HG02870 (cell line): ENCODE measurements around the gene NOP9.

Source experiments
- ATAC-seq: cut with Tn5 transposase; IDR thresholded peaks from one replicate; pipeline ENCODE4 v1.9.1; 2021; ENCODE audit warnings: mild to moderate bottlenecking, moderate library complexity; ENCODE audit not compliant: unreplicated experiment

NOP9 gene

GRCh38 chr14:24262821-24263733 is 36.6 kb upstream of the NOP9 start, which contains the start of gene TGM1:
TGM1 (minus strand) TSS chr14:24263177; CDS start chr14:24262352, 825 bp downstream.
- no peak for ATAC-seq

GRCh38 chr14:24263848-24264247 is 35.8 kb upstream of the NOP9 start:
- ATAC-seq, result no peak

GRCh38 chr14:24264298-24264697 is 35.4 kb upstream of the NOP9 start:
- ATAC-seq, result no peak

GRCh38 chr14:24266344-24267244 is 33.1 kb upstream of the NOP9 start:
- ATAC-seq, result no peak

GRCh38 chr14:24267516-24267915 is 32.1 kb upstream of the NOP9 start:
- no peak for ATAC-seq

- ATAC-seq, result no peak
Measured at GRCh38 chr14:24268225-24268624, 31.4 kb upstream of the NOP9 start.

- no peak for ATAC-seq
Measured at GRCh38 chr14:24269368-24269767, 30.3 kb upstream of the NOP9 start.

GRCh38 chr14:24269910-24270536 is 29.6 kb upstream of the NOP9 start:
- ATAC-seq, result no peak

GRCh38 chr14:24270537-24271133 is 29.0 kb upstream of the NOP9 start:
- no peak for ATAC-seq

- ATAC-seq, result peak; percentile 80
Measured at GRCh38 chr14:24271134-24271833, 28.4 kb upstream of the NOP9 start, which contains the start of gene RABGGTA. RABGGTA (minus strand) TSS chr14:24271597; CDS start chr14:24271115, 482 bp downstream.

- no peak for ATAC-seq
Measured at GRCh38 chr14:24271834-24272263, 27.8 kb upstream of the NOP9 start.

GRCh38 chr14:24272467-24272866 is 27.2 kb upstream of the NOP9 start:
- ATAC-seq, result no peak

GRCh38 chr14:24273422-24273998 is 26.1 kb upstream of the NOP9 start:
- ATAC-seq, result no peak

- ATAC-seq, result peak; percentile 53
Measured at GRCh38 chr14:24274101-24274543, 25.5 kb upstream of the NOP9 start.

GRCh38 chr14:24277071-24277470 is 22.6 kb upstream of the NOP9 start:
- no peak for ATAC-seq

GRCh38 chr14:24277606-24278321 is 21.9 kb upstream of the NOP9 start:
- no peak for ATAC-seq

- ATAC-seq, result no peak
Measured at GRCh38 chr14:24278424-24278823, 21.2 kb upstream of the NOP9 start.

- no peak for ATAC-seq
Measured at GRCh38 chr14:24279301-24280186, 20.1 kb upstream of the NOP9 start.
